UCSD-AML1 (cell line): ENCODE measurements around the gene ACTRT2.

Source experiments
- DNase-seq: peaks from one replicate; lab custom pipeline; 2025; ENCODE audit not compliant: unreplicated experiment; lab: John Stamatoyannopoulos, UW

Gene ACTRT2

DNA sequence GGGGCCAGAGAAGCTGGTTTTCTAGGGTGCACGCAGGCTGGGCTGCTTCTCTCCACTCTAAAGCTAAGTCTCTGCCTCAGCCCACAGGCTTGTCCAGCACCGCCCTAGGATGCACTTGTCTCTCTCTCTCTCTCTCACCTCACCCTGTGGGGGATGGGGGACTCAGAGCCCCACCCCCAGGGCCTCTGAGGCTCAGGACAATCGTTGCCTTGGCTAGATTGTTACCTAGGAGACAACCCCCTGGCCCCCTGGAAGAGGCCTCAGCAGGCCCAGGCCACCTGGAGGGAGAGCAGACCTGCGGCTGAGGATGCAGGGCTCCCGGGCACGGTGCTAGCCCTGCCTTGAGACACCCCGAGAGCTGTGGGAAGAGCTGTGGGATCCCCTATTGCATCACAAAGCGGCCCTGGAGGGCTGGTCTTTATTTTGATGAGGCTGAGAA lies at the start of gene ACTRT2:
ACTRT2 (plus strand) TSS at position 235 of the 439 bp plus-strand sequence. CDS start 220 bp downstream, outside the sequence.
- no peak for DNase-seq

DNA sequence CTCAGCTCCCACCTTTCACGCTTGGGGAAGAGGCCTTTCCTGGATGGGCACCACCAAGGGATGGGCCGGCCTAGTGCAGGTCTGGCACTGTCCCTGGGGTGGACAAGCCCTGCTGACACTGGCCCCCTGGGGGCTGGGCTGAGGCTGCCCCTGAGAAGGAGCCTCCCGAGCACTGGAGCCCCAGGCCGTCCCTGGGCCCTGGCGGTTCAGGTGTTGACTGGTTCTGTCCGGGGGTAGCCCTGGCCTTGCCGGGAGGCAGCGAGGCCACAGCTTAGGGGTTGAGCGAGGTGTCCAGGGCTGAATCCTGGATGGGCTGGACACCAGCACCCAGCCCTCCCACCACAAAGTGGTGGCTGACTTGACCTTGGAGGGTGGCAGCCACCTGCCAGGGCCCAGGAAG lies 49.7 kb upstream of the ACTRT2 start:
- no peak for DNase-seq

DNA sequence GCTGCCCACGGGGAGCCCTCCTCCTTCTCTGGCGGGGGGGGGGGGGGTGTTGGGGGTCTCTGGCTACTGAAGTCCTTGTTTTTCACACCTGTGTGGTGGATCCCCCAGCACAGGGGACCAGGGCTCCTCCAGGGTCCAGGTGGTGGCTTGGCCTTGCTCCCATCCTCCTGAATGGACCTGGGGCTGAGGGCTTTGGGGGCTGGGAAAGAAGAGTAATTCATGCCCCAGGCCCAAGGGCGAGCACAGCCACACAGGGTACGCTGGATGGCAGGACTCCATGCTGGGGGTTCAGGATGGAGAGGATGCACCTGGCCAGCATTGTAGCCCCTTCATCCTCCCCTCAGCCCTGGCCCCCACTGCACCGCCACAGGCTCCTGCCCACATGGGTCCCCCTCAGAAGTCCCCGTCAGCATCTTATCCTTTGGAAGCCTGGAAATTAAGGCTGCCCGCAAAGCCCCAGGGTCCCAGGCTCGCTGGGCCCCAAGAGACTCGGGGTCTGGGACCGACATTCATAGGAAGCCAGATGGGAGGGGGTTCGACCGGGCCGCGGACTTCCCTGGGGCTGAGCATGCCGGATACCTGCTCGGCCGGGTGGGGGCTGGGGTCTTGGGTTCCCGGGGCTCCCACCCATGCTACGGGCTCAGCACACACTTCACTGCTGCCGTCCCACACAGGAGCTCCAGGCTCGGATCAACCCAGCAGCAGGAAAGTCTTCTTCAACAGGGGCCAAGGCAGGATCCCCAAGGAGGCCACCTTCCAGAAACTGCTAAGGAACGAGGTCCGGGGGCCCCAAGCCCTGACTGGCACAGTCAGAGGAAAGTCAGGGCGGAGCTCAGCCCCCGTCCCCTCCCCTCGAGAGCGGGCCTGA lies 49.0 kb upstream of the ACTRT2 start:
- no peak for DNase-seq

DNA sequence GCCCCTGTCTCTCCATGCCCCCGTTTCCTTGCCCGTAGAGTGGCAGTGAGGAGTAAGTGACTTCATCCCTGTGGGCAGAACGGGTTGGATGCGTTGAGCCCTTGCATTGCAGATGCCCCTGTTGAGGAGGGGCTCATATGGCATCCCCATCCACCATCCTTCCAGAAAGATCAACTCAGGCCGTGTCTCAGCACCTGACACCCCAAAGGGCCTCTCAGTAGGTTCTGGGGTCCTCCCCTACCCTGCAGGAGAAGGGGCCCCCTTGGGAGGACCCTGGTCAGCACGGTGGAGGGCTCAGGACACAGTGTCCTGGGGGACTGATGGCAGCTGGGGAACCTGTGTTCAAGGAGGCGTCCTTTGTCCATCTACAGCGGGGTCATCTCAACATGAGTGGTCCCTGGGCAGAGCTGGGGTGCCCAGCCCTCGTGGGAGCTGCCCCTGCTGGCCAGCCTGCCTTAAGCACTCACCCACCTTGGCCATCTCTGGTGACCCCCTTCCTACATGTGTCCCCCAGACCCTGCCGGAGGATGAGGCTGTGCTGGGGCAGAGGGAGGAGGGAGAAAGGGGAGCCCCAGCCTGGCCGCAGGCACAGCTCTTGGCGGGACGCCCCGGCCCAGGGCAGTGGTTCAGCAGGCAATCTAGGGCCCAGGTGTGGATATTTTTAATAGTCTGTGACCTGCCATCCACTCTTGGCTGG lies 48.2 kb upstream of the ACTRT2 start:
- DNase-seq: no peak

DNA sequence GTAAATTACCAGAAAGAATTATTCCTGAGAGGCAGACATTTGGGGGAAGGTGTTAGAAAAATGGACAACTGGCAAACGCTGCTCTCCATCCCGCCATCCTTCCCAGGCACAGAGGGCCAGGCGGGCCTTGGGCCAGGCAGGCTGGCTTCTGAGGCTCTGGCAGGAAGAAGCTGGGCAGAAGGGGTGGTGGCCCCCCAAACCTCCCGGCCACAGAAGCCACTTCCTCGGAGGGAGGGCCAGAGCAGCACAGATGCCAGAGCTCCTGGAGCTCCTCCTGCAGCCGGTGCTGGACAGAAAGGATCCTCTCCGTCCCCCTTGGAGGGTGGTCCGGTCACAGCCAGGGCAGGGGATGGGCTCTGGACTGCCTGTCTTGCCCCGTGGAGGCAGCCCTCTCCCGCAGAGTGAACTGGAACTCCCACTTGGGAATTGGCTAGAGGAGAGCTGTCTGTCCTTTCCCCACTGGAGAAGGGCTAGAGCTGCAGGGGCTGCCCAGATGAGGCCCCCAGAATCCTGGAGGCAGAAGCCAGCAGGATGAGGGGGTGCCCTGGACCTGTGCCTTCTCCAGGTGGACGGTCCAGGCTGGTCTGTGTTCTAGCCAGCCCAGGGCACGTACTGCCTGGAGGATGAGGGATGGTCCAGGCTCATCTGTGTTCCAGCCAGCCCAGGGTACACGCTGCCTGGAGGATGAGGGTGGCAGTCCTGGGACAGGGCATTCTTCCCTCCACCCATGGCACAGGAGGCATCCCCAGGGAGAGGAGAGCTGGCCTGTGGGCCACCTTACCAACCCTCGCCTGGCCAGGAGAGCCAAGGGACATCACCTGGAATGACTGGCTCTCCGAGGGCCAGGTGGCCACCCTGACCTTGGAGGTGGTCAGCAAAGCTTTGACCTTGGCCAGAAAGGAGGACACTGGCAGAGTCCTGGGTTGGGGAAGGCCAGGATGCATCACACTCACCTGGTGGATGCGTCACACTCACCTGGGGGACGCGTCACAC lies 47.4 kb upstream of the ACTRT2 start:
- peak; percentile 68 for DNase-seq

DNA sequence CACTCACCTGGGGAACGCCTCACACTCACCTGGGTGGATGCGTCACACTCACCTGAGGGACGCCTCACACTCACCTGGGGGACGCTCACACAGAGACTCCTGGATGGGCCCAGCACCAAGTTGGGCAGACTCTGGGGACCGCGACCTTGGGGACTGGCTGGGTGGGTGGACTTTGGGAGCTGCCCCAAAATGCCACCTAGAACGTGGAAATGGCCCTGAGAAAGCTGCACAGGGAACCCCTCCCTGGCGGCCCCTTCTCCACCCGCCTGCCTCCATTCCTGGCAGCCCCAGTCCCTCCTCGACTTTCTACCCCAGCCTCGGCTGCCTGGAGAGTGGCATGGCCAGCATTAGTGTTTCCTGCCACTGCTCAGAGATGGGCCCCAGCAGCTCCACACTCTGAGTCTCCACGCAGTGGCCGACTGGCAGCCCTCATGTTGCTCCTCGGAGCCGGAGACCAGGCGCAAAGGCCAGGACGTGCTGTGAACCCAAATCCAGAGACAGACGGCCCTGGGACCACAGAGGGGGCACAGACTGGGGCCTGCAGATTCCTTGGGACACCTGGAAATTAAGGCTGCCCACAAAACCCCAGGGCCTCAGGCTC lies 46.5 kb upstream of the ACTRT2 start:
- DNase-seq: no peak

DNA sequence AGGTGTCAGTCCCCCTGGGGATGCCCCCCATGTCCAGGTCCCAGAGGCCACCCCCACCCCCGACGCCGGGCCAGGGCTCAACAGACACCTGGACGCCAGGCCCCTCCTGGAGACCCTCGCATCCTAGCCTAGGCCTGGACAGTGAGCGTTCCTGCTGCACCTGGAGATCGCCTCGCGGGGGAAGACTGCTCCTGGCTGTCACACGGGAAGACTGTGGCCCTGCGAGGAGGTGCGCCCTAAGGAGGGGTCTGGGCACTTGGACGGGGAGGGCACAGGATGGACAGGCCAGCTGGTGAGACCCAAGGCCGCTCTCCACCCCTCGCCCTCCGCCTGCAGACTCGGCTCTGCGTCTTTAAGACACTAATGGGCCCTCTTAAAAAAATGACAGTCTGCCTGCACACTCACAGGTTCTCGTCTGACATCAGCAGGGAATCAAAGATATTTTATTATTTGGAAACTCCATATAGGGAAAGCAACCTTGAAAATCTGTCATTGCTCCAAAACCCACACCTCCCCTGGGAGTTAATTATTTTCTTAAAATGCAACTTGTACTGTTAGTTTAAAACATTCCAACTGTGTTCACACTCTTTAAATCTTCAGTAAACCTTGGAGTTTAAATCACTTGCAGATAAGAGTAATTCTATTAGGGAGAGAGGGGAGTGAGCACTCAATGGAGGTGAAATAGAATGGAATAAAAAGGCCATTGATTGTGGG lies 45.6 kb upstream of the ACTRT2 start:
- DNase-seq: no peak

DNA sequence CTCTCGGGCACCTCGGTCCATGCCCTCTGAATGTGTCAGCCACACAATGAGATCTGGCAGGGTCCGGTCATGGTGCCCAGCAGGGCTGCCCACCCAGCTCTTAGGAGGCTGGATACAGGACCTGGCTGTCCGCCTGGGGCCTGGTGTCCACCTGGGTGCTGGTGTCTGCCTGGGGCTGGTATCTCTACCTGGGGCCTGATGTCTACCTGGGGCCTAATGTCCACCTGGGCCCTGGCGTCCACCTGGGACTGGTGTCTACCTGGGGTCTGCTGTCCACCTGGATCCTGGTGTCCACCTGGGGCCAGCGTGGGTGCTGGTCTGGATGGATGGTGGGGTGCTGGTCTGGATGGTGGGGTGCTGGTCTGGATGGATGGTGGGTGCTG lies 45.1 kb upstream of the ACTRT2 start:
- DNase-seq: no peak

DNA sequence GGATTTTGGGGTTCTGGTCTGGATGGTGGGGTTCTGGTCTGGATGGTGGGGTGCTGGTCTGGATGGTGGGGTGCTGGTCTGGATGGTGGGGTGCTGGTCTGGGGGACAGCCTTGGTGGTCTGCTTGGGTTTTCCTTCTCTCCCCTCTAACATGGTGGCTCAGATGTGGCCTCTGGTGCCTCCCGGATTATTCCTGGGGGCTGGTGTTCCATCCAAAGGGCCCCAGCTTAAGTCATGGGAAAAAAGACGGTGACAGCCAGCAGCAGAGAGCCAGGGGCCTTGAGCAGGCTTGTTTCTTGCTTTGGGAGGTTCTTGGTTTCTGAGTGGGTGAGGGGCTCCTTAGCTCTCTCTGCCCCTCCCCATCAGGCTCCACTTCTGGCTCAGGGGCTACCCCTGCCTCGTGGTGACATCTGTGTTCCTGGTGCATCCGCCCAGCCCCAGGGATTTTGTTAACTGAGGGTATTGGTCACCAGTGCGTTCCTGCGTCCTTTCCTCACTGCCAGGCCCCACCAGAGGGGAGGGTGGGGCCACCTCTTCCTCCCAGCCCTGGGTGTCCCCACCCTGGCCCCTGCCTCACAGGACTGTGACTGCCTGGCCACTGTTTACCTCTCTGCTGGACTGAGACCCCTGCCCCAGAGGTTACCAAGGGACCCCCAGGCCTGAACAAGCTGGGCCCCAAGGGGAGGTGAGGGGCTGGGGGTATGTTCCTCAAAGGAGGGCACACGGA lies 43.2 kb upstream of the ACTRT2 start:
- no peak for DNase-seq

DNA sequence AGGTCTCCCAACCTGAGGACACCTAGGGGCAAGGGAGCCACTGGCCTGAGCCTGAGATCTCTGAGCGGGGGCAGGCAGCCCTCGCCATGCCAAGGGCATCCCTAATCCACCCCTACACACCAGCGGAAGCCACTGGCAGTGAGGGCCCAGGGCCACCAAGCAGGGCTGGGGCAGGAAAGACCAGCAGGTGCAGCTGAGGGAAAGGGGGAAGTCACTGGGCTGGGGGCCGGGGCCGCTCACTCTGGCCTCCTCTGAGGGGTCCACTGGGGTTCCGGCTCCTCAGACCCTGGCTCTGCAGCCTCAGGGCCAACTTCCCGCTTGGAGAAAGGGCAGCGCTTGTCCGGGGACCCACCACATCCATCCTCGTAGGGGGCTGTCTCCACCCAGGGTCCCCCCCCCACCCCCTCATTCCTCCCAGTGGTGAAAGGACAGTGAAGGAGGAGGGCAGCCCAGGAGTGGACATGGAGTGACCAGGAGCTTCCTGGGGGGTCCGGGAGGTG lies 42.5 kb upstream of the ACTRT2 start:
- no peak for DNase-seq

DNA sequence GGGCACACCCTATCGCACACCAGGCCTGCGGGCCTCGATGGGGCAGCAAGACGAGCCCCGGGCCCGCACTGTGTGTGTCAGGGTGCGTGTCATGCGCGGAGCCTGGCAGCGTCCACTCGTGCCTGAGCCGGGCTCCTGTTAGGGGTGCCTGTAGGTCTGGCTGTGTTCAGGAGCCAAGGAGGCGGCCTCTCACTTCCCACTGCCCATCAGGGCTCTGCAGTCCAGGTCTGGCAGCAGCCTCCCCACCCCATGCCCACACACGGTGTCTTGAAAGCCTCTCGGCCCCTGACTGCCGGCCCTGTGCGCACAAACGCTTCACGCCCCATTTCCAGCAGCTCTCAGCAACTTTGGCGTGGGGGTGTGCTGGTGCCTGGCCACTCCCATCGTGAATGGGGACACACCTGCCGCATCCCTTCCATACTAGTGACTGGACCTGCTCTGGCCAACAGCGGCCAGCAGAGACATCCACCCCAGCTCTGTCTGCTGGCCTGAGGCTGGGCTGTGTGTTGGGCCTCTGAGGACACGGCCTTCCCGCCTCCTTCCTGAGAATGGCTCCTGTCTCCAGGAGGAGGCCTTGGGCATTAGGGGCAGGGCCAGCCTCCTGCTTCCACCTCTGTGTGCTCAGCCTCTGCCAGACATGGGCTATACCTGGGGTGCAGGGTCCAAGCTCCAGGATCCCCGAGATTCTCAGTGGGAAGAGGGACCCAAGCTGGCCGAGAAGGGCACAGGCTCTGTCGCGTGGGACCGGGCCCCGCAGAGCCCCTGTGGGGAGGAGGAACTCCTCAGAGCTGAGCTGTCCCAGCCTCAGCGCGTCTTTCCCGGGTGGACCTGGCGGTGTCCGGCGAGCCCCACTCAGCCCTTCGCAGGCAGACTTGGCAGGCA lies 41.8 kb upstream of the ACTRT2 start:
- no peak for DNase-seq

DNA sequence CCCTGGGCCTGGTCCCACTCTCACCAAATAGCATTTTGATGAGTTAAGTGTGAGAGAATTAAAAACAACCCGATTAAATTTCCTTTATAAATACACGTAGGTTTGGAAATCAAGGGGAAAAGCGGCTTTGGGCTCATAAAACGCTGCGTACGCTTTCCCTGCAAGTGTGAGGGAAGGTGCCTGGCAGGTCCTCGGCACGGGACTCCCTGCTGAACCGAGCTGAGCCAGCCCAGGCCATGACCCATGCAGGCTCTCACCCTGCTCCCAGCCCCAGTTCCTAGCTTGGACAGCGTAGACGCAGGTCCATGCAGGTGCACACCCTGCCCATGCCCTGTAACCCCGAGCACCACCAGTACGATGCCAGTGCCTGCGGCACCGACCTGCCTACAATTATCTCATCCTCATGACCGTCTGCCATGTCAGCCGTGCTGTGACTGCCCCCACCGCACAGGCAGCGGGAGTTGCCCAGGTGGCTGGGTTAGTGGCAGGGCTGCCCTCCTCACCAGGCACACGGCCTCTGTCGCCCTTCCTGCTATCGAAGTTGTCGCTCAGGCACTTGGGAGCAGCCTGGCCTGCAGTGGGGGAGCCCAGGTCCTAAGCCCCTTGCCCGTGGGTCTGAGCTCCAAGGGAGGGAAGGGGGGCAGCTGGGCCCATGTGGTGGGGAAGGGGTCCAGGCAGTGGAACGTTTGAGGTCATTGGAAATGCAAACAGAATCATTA lies 41.0 kb upstream of the ACTRT2 start:
- no peak for DNase-seq

DNA sequence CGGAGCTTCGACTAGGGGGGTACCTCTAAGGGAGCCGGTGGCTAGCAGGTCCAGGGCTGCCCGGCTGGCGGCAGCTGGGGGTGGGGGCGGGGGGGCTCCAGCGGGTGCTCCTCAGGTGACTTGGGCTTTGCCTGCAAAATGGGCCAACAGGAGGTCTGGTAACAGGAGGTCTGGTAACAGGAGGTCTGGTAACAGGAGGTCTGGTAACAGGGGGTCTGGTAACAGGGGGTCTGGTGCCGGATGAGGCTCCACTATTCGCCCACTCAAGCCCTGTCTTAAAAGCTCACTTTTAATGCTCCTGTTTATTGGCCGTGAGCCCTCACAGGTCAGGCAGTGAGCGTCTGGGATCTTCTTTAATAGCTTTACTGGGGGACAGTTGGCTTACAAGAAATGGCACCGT lies 40.4 kb upstream of the ACTRT2 start:
- DNase-seq: no peak

DNA sequence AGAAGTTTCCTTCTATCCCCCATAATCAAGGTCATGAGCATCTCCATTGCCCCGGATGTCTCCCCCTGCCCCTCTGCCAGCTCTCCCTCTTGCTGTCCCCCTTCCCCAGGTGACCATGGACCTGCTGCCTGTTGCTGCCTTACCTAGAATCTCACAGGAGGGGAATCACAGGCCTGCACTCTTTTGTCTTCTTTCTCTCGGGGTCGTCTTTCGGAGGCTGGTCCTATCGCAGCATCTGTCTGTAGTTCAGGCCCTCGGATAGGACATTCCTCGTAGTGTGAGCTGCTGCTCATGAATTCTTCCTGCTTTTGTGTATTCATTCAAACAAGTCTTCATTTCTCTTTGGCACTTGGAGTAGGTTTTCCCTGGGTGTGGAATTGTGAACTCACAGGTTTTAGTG lies 39.9 kb upstream of the ACTRT2 start:
- DNase-seq: no peak

DNA sequence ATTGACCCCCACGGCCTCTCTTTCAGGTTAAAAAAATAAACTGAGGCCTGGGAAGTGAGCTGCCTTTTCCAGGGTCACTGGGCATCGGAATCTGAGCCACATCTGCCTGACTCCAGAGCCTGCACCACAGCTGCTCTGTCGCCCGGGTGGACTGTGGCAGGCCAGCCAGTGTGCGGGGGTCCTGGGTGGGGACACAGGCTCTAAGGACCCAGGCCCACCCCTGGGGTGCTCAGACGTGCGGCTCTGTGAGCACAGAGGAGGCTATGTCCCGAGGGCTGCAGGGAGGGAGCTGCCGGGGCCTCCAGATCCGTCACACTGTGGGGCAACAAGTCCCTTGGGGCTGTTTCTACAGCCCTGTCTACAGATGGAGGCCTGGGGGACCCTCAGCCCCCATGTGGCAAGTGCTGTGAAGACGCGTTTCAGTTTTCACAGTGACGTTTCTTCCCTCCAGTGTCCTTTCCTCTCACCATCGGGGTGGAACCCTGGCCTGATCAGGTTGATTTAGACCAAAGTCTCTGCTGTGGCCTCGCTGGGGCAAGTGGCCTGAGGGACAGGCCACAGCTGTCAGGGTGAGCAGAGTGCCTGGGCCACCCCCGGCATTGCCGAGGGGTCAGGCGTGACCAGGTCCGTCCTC lies 39.2 kb upstream of the ACTRT2 start:
- no peak for DNase-seq

DNA sequence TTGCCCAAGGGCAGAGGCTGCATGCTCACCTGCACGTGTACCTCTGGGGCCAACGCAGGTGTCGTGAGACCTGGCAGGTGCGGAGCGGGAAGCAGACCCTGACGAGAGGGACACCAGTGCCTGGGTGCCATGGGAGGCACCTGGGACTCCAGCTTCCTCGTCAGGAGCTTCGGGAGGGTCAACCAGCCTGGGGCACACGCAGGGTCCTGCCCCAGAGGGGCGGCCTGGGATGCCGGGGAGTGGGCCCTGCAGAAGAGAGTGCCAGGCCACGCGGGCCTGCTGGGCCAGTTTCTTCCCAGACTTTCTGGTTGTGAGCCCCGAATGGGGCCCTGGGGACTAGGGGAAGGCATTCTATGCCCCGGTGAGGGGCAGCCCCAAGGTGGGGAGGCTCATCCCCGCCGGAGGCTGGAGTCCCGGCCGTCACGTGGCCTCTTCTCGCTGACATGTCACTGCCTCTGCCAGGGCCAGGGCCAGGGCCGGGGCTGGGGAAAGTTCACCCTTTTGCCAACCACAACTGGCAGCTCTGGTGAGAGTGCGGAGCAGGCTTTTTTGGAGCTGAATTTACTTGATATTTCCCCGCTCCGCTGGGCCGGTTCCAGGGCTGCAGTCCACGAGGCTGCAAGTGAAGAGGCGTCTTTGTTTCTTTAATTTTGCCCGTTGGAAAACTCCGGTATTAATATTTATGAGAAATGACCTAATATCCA lies 38.5 kb upstream of the ACTRT2 start:
- no peak for DNase-seq

DNA sequence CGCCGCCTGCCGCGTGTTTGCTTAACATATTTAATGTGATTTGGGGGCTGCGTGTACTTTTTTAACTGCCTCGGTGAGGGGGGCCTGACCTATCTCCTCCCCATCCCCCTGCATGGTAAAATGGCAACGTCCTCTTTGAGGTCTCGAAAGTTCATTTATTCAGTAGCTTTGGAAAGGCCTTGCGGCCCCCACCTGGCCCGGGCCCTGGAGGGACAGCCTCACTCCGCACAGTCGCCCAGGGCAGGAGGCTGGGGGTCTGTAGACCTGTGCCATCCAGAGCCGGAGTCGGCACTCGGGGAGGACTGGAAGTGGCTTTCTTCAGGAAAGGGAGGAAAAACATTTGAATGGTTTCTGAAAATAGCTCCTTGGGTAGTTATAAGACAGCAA lies 38.0 kb upstream of the ACTRT2 start:
- DNase-seq: no peak
